ENCODE data around the gene SURF1. TPM values are rescaled to one million over a fixed set of nuclear protein-coding genes. Genes with fewer than 3 reads are reported as not detected.

Gene SURF1
- total and polyA plus RNA-seq, 10 of the 15 experiments (the other 5 are each of a cell fraction or from before 2014, with no cell fraction given), result 17.9 to 46.4 (median 29.6) TPM

GRCh38 chr9:133359399-133360175 is 3.3 kb upstream of the SURF1 start:
- ChIA-PET CTCF (no interaction called here), SMC1A (ENCODE audit: uncharacterized antibody, unreplicated experiment) (no interaction called here), RAD21 (ENCODE audit: unreplicated experiment) (no interaction called here), POLR2A (interaction anchor here (1.5 kb wide), 1 partner anchor 11 kb away, joined by 3 read pairs; no protein-coding TSS in a partner anchor)
- Histone ChIP-seq H3K27ac (ENCODE audit: control insufficient read depth, insufficient read depth) (no peak overlapping the region), H3K4me2 (ENCODE audit: control insufficient read depth, insufficient read depth) (no peak overlapping the region), H3K9ac (ENCODE audit: control insufficient read depth, insufficient read depth, low read length) (no peak overlapping the region), H3K4me1 (ENCODE audit: control insufficient read depth, insufficient read depth, low read length) (no peaks in the 10 kb centered on the region; the same call in none of the 2 replicates), H3K4me3 (no peak overlapping the region), H3K36me3 (ENCODE audit: control insufficient read depth in 2 of 2, insufficient read depth in 2 of 2, low read length in 1 of 2) (peaks cover 22 to 30% of the 10 kb centered on the region in 2 experiments; a peak in 3 of 4 replicates), H3K9me3 (replicated peaks; ENCODE audit: control insufficient read depth, insufficient read depth, low read length) (no peaks in the 10 kb centered on the region), H2AFZ (ENCODE audit: control insufficient read depth, low read depth, low read length) (no peak overlapping the region), H4K20me1 (ENCODE audit: control insufficient read depth, insufficient read depth) (no peaks in the 10 kb centered on the region), H3K27me3 (replicated peaks in 1 of 2; ENCODE audit: control insufficient read depth in 2 of 2, insufficient read depth in 2 of 2, low read length in 1 of 2) (no peaks in the 10 kb centered on the region), H3K79me2 (ENCODE audit: control insufficient read depth, insufficient read depth, low read length) (peaks cover 21% of the 10 kb centered on the region)
- no peak for FAIRE-seq
- in situ Hi-C loops (cut with MboI) (no loop called here), intact Hi-C loops (cut with micrococcal nuclease; ENCODE audit: unreplicated experiment) (no loop called here)
- WGBS (ENCODE audit: insufficient coverage, insufficient replicate concordance, low lambda C conversion rate, missing lambda C conversion rate), result 80% methylated on average over 20 of the region's 20 CpGs
- no peak for DNase-seq (ENCODE audit: low read depth, low spot score)
- TF ChIP-seq CTCF (IDR thresholded peaks at IDR 0.05 in 2 of 3, conservative IDR thresholded peaks at IDR 0.05 in 1 of 3; ENCODE audit: control insufficient read depth in 2 of 3, extremely low read depth in 1 of 3, insufficient read depth in 1 of 3, low read depth in 3 of 3, low read length in 3 of 3), result peak; percentile 7 to 35 (median 10); a peak in 4 of 6 replicates
- peak; percentile 3; the same call in 1 of the 2 replicates for TF ChIP-seq POLR2AphosphoS5 (IDR thresholded peaks at IDR 0.05; ENCODE audit: low read length)
- no peak for TF ChIP-seq SIX5 (IDR thresholded peaks at IDR 0.05; ENCODE audit: low read depth, low read length, severe bottlenecking)
- peak; percentile 39; the same call in 1 of the 2 replicates for TF ChIP-seq RAD21 (IDR thresholded peaks at IDR 0.05; ENCODE audit: insufficient read depth, low read depth, low read length)
- no peak for TF ChIP-seq PRDM15 (CRISPR knock-in tag; IDR thresholded peaks at IDR 0.05)
- TF ChIP-seq POLR2A (IDR thresholded peaks at IDR 0.05; ENCODE audit: low read depth, low read length), result peak; percentile 61
- TF ChIP-seq LARP7 (IDR thresholded peaks at IDR 0.05), result no peak
- no TSS peak for BruUV-seq (replicated peaks)
- no peak for ATAC-seq
